GM19467 (cell line): ENCODE measurements around the gene AK5.
"Not testable (repeated sequence)": the region's sequence is repeated elsewhere in the genome, so short reads cannot be mapped to it uniquely, and the experiment has no call there.

ENCODE experiments used
- ATAC-seq: cut with Tn5 transposase; IDR thresholded peaks from one replicate; pipeline ENCODE4 v1.9.1; 2021; ENCODE audit warnings: mild to moderate bottlenecking, moderate library complexity; ENCODE audit not compliant: unreplicated experiment

Gene AK5

DNA sequence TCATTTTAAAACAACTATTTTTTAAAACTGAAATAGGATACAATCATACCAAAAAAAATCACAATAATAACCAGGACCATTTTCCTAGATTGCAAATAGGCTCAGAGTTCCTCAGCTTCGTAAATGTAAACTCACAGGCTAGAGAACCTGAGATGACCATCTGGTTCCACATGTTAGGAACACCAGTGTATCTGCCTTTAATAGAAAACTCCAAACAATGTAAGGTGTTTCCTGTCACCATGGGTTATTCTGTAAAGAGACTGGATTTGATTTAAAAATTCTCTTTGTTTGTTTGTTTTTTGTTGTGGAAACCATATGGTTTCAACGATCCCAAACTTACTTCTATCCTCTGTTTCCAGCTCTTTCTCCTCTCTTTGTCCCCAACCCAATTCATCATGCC is 203.1 kb downstream of the AK5 start:
- no peak for ATAC-seq

DNA sequence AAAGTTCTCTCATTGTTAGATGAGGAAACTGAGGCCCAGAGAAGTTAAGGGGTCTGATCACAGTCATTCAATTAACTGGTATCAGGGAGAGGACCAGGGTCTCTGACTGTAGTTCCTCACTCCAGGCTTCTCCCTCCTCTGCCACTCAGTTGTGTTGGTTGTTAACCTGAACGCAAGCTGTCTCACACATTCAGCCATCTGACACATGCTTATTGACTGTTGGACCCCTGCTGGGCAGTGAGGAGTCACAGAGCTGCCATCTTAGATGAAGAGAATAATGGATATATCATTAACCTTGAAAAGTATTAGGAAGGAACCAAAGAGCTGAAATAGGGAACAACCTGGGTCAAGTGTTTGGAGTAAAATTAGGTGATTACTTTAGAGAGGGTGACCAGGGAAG is 205.8 kb downstream of the AK5 start:
- no peak for ATAC-seq

DNA sequence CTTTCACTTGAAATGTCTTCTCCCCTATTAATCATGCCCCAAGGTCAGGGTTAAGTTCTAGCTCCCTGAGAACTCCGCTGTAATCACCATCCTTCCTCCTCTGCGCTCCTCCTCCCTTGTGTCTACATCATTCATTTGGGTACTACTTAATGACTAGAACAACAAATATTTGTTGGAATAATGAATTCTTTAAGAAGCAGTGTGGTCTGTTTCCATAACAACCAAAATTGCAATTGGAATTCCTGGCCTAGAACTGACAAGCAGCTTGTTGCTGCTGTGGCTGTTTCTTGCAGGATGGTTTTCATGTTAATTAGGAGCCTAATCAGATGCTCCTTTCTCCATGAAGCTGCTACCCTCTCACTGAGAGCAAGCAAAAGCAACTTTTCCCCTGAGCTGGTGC is 208.1 kb downstream of the AK5 start:
- ATAC-seq: no peak

DNA sequence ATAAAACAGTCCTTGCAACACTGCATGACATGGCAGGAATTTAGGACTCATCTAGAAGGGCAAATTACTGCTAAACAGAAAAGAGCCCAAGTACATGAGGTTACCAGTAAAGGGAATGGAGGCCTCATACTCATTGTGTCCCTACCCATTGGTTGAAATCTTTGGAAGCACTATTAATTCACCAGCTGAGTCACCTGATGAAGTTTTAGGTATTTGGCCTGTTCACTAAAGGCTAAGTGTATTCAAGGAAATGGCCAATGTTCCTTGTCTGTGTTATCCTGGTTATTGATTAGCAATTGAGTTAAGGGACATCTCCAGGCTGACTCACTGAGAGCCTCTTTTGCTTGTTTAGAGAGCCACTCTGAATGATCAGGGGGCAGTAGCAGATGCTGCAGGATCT is 212.2 kb downstream of the AK5 start:
- no peak for ATAC-seq

DNA sequence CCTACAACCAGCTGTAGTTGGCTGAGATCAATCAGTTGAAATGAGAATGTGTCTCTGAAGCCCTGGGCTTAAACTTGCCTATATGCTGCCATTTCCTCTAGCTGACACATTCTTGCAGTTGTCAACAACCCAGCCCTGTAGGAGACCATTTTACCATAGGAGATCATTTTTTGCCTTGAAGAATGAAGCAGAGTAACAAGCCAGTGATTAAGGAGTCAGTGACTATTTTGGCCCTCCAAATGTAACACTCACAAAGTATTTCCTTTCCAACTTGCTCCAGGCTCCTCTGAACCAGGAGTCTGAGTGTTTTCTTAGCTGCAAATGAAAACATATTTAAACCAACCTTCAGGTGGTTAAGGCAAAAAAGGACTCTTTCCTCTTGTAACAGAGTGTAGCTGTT is 217.1 kb downstream of the AK5 start:
- ATAC-seq: no peak

- no peak for ATAC-seq
Measured at GRCh38 chr1:77499466-77499865, 217.6 kb downstream of the AK5 start.

GRCh38 chr1:77504986-77505385 is 223.2 kb downstream of the AK5 start:
- ATAC-seq: no peak

- ATAC-seq: no peak
Measured at GRCh38 chr1:77506771-77507170, 225.0 kb downstream of the AK5 start.

DNA sequence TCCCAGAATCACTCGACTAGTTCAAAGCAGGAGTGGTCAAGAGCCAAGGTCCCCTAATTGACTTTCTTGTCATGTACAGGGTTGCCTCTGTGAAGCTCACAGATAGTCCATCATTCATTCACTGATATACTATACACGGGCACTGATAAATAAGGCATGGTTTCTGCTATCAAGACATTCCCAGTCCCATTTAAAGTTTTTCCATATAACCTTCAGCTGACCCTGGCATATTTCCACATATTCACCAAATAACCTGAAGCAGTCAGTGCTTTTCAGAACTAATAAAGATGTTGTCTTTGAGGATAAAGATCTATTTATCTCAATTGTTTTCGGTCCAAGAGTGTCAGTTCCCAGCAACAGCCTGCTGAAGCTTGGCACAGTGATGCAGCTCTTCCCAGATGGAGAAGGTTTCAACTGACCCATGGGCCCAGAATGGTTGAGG is 227.3 kb downstream of the AK5 start:
- ATAC-seq: no peak

- ATAC-seq: no peak
Measured at GRCh38 chr1:77509898-77510297, 228.1 kb downstream of the AK5 start.

GRCh38 chr1:77511440-77511840 is 229.6 kb downstream of the AK5 start:
- no peak for ATAC-seq

GRCh38 chr1:77512650-77513049 is 230.8 kb downstream of the AK5 start:
- ATAC-seq: not testable (repeated sequence)

DNA sequence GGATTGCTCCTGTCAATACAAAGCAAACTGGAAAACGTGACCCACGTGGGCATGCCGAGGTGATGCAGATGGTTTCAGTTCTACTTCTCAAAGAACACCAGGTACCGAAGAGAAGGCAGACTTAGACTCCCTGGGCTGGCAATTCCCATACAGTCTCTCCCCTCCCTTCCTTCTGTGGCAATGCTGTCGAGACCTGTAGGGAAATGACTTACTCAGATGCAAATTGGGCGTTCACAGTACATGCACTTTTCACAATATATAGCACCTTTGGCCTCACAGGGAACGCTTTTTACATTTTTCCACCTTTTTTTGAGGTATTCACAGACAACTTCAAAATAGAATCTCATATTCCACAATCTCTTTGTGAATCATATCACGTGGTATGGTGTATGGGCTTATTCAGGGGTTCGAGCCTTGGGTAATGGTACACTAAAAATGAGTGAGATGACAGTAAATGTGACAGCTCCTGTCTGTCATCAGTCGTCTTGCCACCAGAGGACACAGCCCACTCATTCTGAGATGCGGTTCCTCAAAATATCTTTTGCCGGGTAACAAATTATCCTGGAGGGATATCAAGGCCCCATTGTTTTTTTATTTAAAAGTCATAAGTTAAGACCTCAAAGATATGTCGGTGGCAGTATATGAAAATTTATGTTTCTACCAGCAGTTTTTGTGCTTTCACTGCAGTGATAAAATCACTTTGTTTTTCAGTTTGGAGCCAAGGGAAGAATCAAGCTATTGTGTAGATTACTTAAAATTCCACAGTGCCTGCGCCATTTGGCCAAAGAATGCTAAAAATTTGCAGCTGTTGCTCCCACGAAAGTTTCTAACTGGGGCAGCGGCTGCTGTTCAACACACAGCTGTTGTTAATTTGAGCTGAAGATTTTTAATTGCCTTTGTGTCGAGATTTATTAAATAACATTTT is 232.3 kb downstream of the AK5 start:
- no peak for ATAC-seq

- no peak for ATAC-seq
Measured at GRCh38 chr1:77514921-77515776, 233.3 kb downstream of the AK5 start.

DNA sequence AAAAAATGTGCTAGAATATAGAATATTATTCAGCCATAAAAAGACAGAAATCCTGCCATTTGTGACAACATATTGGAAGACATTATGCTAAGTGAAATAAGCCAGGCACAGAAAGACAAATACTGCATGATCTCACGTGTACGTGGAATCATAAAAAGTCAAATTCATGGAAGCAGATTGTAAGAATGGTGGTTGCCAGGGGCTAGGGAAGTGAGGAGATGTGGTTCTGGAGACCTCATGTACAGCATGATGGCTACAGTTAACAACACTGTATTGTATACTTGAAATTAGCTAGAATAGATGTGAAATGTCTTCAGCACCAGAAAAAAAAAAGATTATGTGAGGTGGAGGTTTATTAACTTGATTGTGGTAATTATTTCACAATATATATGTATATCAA is 234.3 kb downstream of the AK5 start:
- ATAC-seq: no peak

DNA sequence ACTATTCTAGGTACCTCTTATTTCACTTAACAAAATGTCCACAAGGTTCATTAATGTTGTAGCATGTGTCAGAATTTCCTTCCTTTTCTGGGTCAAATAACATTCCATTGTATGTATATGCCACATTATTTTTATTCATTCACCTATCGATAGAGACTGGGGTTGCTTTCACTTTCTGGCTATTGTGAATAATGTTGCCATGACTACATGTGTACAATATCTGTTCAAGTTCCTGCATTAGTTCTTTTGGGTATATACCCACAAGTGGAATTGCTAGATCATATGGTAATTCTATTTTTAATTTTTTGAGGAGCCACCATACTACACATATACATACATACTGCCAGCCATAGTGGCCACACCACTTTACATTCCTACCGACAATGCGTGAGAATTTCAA is 242.2 kb downstream of the AK5 start:
- ATAC-seq: no peak

GRCh38 chr1:77531149-77531548 is 249.3 kb downstream of the AK5 start:
- not testable (repeated sequence) for ATAC-seq

DNA sequence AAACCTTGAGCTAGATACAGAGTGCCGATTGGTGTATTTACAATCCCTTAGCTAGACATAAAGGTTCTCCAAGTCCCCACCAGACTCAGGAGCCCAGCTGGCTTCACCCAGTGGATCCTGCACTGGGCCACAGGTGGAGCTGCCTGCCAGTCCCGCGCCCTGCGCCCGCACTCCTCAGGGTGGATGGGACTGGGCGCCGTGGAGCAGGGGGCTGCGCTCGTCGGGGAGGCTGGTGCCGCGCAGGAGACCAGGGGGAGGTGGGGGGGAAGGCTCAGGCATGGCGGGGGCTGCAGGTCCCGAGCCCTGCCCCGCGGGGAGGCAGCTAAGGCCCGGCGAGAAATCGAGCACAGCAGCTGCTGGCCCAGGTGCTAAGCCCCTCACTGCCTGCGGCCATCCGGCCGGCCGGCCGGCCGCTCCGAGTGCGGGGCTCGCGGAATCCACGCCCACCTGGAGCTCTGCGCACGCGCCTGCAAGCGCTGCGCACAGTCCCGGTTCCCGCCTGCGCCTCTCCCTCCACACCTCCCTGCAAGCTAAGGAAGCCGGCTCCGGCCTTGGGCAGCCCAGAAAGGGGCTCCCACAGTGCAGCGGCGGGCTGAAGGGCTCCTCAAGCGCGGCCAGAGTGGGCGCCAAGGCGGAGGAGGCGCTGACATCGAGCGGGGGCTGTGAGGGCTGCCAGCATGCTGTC is 249.9 kb downstream of the AK5 start:
- ATAC-seq: not testable (repeated sequence)

- no peak for ATAC-seq
Measured at GRCh38 chr1:77532641-77533040, 250.8 kb downstream of the AK5 start.

- ATAC-seq: no peak
Measured at GRCh38 chr1:77533660-77534305, 252.0 kb downstream of the AK5 start.

DNA sequence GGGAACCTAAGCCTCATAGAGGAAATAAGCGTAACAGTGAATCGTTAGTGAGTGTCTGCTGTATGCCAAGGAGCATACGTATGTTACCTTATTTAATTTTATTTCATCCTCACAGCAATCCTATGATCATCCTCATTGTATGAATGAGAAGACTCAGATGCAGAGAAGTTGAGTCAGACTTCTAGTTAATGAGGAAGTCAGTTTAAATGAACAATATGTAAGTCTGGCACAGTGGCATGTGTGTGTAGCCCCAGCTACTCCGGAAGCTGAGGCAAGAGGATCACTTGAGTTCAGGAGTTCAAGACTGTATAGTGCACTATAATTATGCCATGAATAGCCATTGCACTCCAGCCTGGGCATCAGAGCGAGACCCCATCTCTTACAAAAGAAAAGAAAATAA is 252.6 kb downstream of the AK5 start:
- no peak for ATAC-seq
